SH-SY5Y (cell line): ENCODE data around the gene CDH4.

Source experiments
- GATA2 ChIP-seq: IDR thresholded peaks from 2 replicates; pipeline ENCODE4 v1.6.1; 2011; ENCODE audit warnings: mild to moderate bottlenecking, low read depth, low read length
- GATA3 ChIP-seq: IDR thresholded peaks from 2 replicates; pipeline ENCODE4 v1.6.1; 2011; ENCODE audit warnings: low read depth, mild to moderate bottlenecking, low read length, moderate library complexity

GRCh38 chr20:61852268-61853072 lies 600.4 kb downstream of the CDH4 start:
- no peak for TF ChIP-seq GATA2
- TF ChIP-seq GATA3 = no peak
